MM.1S (cell line): Measurements from ENCODE around the gene ATF5.
"Not testable (repeated sequence)": the region's sequence is repeated elsewhere in the genome, so short reads cannot be mapped to it uniquely, and the experiment has no call there.

ENCODE experiments used
- DNase-seq: peaks from one replicate; pipeline ENCODE4 v3.0.0-alpha.2; 2015
- H2AFZ ChIP-seq: fragments of 300-600 bp; sonication (generic); 2 replicates; pipeline ENCODE4 v1.6.0; 2016; ENCODE audit warnings: antibody characterized with exemption, low read length
- H3F3A ChIP-seq: fragments of 300-600 bp; sonication (generic); 2 replicates; pipeline ENCODE4 v1.6.1; 2016; ENCODE audit warnings: mild to moderate bottlenecking, antibody characterized with exemption, low read length, moderate library complexity, mixed read lengths; ENCODE audit not compliant: insufficient read depth
- H3K27ac ChIP-seq: fragments of 300-600 bp; sonication (generic); 2 replicates; pipeline ENCODE4 v1.5.1; 2016; ENCODE audit warnings: mild to moderate bottlenecking, low read length
- H3K27me3 ChIP-seq: fragments of 300-600 bp; sonication (generic); replicated peaks from 2 replicates; pipeline ENCODE4 v1.6.0; 2016; ENCODE audit warnings: low read length; ENCODE audit not compliant: insufficient read depth
- H3K36me3 ChIP-seq: fragments of 300-600 bp; sonication (generic); replicated peaks from 2 replicates; pipeline ENCODE4 v1.6.1; 2016; ENCODE audit warnings: mild to moderate bottlenecking, low read length, mixed read lengths; ENCODE audit not compliant: insufficient read depth
- H3K4me1 ChIP-seq: fragments of 300-600 bp; sonication (generic); 2 replicates; pipeline ENCODE4 v1.6.1; 2016; ENCODE audit warnings: low read length, mixed read lengths
- H3K4me2 ChIP-seq: fragments of 300-600 bp; sonication (generic); 2 replicates; pipeline ENCODE4 v1.6.0; 2016; ENCODE audit warnings: low read depth, low read length
- H3K4me3 ChIP-seq: fragments of 300-600 bp; sonication (generic); 2 replicates; pipeline ENCODE4 v1.5.1; 2016; ENCODE audit warnings: low read length, mixed read lengths
- H3K79me2 ChIP-seq: fragments of 300-600 bp; sonication (generic); 2 replicates; pipeline ENCODE4 v1.6.1; 2016; ENCODE audit warnings: mixed run types, low read length, mixed read lengths
- H3K9ac ChIP-seq: fragments of 300-600 bp; sonication (generic); 2 replicates; pipeline ENCODE4 v1.6.1; 2016; ENCODE audit warnings: low read length, mixed read lengths
- H3K9me2 ChIP-seq: fragments of 300-600 bp; sonication (generic); replicated peaks from 2 replicates; pipeline ENCODE4 v1.6.1; 2016; ENCODE audit warnings: mild to moderate bottlenecking, low read length, mixed read lengths; ENCODE audit not compliant: insufficient read depth
- H3K9me3 ChIP-seq: fragments of 300-600 bp; sonication (generic); replicated peaks from 2 replicates; pipeline ENCODE4 v1.6.1; 2016; ENCODE audit warnings: mild to moderate bottlenecking, low read length, mixed read lengths; ENCODE audit not compliant: insufficient read depth
- H4K20me1 ChIP-seq: fragments of 300-600 bp; sonication (generic); 2 replicates; pipeline ENCODE4 v1.6.1; 2016; ENCODE audit warnings: mild to moderate bottlenecking, low read length, moderate library complexity, mixed read lengths; ENCODE audit not compliant: insufficient read depth
- CTCF ChIP-seq: fragments of 300-600 bp; sonication (generic); IDR thresholded peaks from 2 replicates; pipeline ENCODE4 v1.5.1; 2016; ENCODE audit warnings: antibody characterized with exemption, low read length, mixed read lengths
- EZH2 ChIP-seq: fragments of 300-600 bp; sonication (generic); optimal IDR thresholded peaks from 2 replicates; pipeline ENCODE3; 2017; ENCODE audit warnings: low read depth, mild to moderate bottlenecking, antibody characterized with exemption, low read length, mixed read lengths
- EZH2phosphoT487 ChIP-seq: fragments of 300-600 bp; sonication (generic); IDR thresholded peaks from 2 replicates; pipeline ENCODE4 v1.6.1; 2018; ENCODE audit warnings: antibody characterized with exemption, low read length

The ATF5 gene

GRCh38 chr19:49956115-49956495 is 27.1 kb downstream of the ATF5 start:
- Histone ChIP-seq H3K79me2 (no peaks in the 10 kb centered on the region), H3K9me3 (no peaks in the 10 kb centered on the region), H3F3A (no peaks in the 10 kb centered on the region), H3K9ac (no peak overlapping the region), H4K20me1 (no peaks in the 10 kb centered on the region), H3K36me3 (no peaks in the 10 kb centered on the region), H2AFZ (no peak overlapping the region), H3K4me2 (no peak overlapping the region), H3K4me3 (no peak overlapping the region), H3K27me3 (no peaks in the 10 kb centered on the region), H3K9me2 (no peaks in the 10 kb centered on the region), H3K4me1 (0 out of 2 replicates have a peak, but pooled peaks cover 6% of the 10 kb centered on the region), H3K27ac (no peak overlapping the region)
- TF ChIP-seq EZH2 (no peak), CTCF (no peak), EZH2phosphoT487 (no peak)
- DNase-seq = no peak

GRCh38 chr19:49957262-49957915 is 28.4 kb downstream of the ATF5 start:
- H3K27ac ChIP-seq = no peak overlapping the region
- no peak overlapping the region for H2AFZ ChIP-seq
- no peak overlapping the region for H3K4me2 ChIP-seq
- H3K9me2 ChIP-seq = no peaks in the 10 kb centered on the region
- no peaks in the 10 kb centered on the region for H3K27me3 ChIP-seq
- no peak overlapping the region for H3K4me3 ChIP-seq
- H3K79me2 ChIP-seq = no peaks in the 10 kb centered on the region
- TF ChIP-seq EZH2 (no peak), CTCF (no peak), EZH2phosphoT487 (no peak)
- no peaks in the 10 kb centered on the region for H3K9me3 ChIP-seq
- H3K9ac ChIP-seq = no peak overlapping the region
- no peak for DNase-seq
- H4K20me1 ChIP-seq = no peaks in the 10 kb centered on the region
- H3F3A ChIP-seq = no peaks in the 10 kb centered on the region
- H3K4me1 ChIP-seq = 0 out of 2 replicates have a peak, but pooled peaks cover 4% of the 10 kb centered on the region
- H3K36me3 ChIP-seq = no peaks in the 10 kb centered on the region

- not testable (repeated sequence) for H4K20me1 ChIP-seq, DNase-seq, H3K79me2 ChIP-seq, H3K4me2 ChIP-seq, H3K9me3 ChIP-seq, H3K36me3 ChIP-seq, H3K27ac ChIP-seq, H3K27me3 ChIP-seq, H3K9me2 ChIP-seq, H2AFZ ChIP-seq, H3K9ac ChIP-seq, H3K4me1 ChIP-seq, H3F3A ChIP-seq, H3K4me3 ChIP-seq
These were observed 29.1 kb downstream of the ATF5 start for GRCh38 chr19:49958144-49958543.

- H3K27ac ChIP-seq, H3K9me2 ChIP-seq, H3K79me2 ChIP-seq, H3K9ac ChIP-seq, H4K20me1 ChIP-seq, DNase-seq, H3K27me3 ChIP-seq, H3K4me2 ChIP-seq, H3F3A ChIP-seq, H3K4me1 ChIP-seq, H2AFZ ChIP-seq, H3K9me3 ChIP-seq, H3K4me3 ChIP-seq, H3K36me3 ChIP-seq: not testable (repeated sequence)
These were observed 29.6 kb downstream of the ATF5 start for GRCh38 chr19:49958596-49958995.

GRCh38 chr19:49959892-49960291 is 30.9 kb downstream of the ATF5 start:
- H3K9me3 ChIP-seq, H3K27me3 ChIP-seq, H3K4me1 ChIP-seq, H3K9ac ChIP-seq, H3K79me2 ChIP-seq, H3K27ac ChIP-seq, H2AFZ ChIP-seq, H3K4me2 ChIP-seq, H3K36me3 ChIP-seq, H3F3A ChIP-seq, H4K20me1 ChIP-seq, H3K9me2 ChIP-seq, H3K4me3 ChIP-seq, DNase-seq: not testable (repeated sequence)

- not testable (repeated sequence) for H3F3A ChIP-seq, H3K9me2 ChIP-seq, H3K4me1 ChIP-seq, H3K27ac ChIP-seq, DNase-seq, H4K20me1 ChIP-seq, H3K4me2 ChIP-seq, H3K79me2 ChIP-seq, H3K27me3 ChIP-seq, H3K36me3 ChIP-seq, H3K9me3 ChIP-seq, H3K9ac ChIP-seq, H2AFZ ChIP-seq, H3K4me3 ChIP-seq
These were observed 32.0 kb downstream of the ATF5 start, which contains the start of gene SIGLEC11 for GRCh38 chr19:49960980-49961379. TSS of gene SIGLEC11 (minus strand) at chr19:49961172. CDS start at chr19:49961081, 91 bp downstream.
